Endothelial cell of umbilical vein (primary cell): Measurements from ENCODE around the gene CEP70. TPM values are rescaled to one million over a fixed set of nuclear protein-coding genes. Genes with fewer than 3 reads are reported as not detected.

Experiments used
- BruUV-seq: library from RNA; stranded (reverse); fragments of 400-500 nt; replicated peaks from 2 replicates; lab custom pipeline; 2021; lab: Mats Ljungman, UMichigan
- CTCF ChIA-PET: fragments of 300-600, 350-600 bp; sonication (Branson Sonifier 250); formaldehyde crosslinking; loops from one replicate; lab custom pipeline; 2021; ENCODE audit warnings: antibody characterized with exemption, inconsistent platforms; lab: Charles Lee
- POLR2A ChIA-PET: fragments of 300-600, 350-600 bp; sonication (Branson Sonifier 250); formaldehyde crosslinking; loops from one replicate; lab custom pipeline; 2021; ENCODE audit warnings: antibody characterized with exemption, inconsistent platforms; lab: Charles Lee
- DNase-seq: peaks from one replicate; pipeline ENCODE4 v3.0.0-alpha.2; 2011; ENCODE audit warnings: low read depth, low spot score
- FAIRE-seq: peaks from 2 replicates; lab custom pipeline; 2011; peaks lifted over from hg19 to GRCh38; lab: Jason Lieb, UNC
- H2AFZ ChIP-seq: 2 replicates; pipeline ENCODE4 v1.6.0; 2012; ENCODE audit warnings: low read depth, low read length, control low read depth, inconsistent platforms
- H3K27ac ChIP-seq: 2 replicates; pipeline ENCODE4 v1.5.1; 2011; ENCODE audit warnings: low read depth, mild to moderate bottlenecking, control low read depth, low read length, moderate library complexity; ENCODE audit not compliant: insufficient read depth
- H3K27me3 ChIP-seq, 2 experiments: 2 replicates each; pipeline versions ENCODE4 v1.6.0 to v1.6.1; 2011; ENCODE audit warnings: low read length in 2 of 2, mixed read lengths in 1 of 2; ENCODE audit not compliant: control insufficient read depth in 2 of 2, insufficient read depth in 2 of 2
- H3K36me3 ChIP-seq, 2 experiments: 2 replicates in 1 of 2; 3 replicates in 1 of 2; pipeline ENCODE4 v1.5.1; 2011; ENCODE audit warnings: low read length in 2 of 2, mild to moderate bottlenecking in 1 of 2, moderate library complexity in 1 of 2; ENCODE audit not compliant: control insufficient read depth in 2 of 2, insufficient read depth in 2 of 2; ENCODE audit errors: extremely low read depth in 1 of 2
- H3K4me1 ChIP-seq: 3 replicates; pipeline ENCODE4 v1.5.1; 2011; ENCODE audit warnings: mild to moderate bottlenecking, low read length; ENCODE audit not compliant: control insufficient read depth, insufficient read depth; ENCODE audit errors: extremely low read depth
- H3K4me2 ChIP-seq: 2 replicates; pipeline ENCODE4 v1.6.1; 2011; ENCODE audit warnings: low read length, control low read depth, mixed read lengths; ENCODE audit not compliant: insufficient read depth
- H3K4me3 ChIP-seq, 3 experiments: fragments of 200-600 bp in 1 of 3; sonication (generic), shearing (Covaris generic) in 1 of 3; replicated peaks in 1 of 3; 2 replicates each; pipeline ENCODE4 v1.5.1; 2011 to 2016; ENCODE audit warnings: control low read depth in 3 of 3, low read length in 3 of 3, mild to moderate bottlenecking in 2 of 3, inconsistent platforms in 1 of 3, low read depth in 1 of 3, moderate library complexity in 1 of 3; ENCODE audit not compliant: insufficient read depth in 1 of 3
- H3K79me2 ChIP-seq: 2 replicates; pipeline ENCODE4 v1.6.0; 2012; ENCODE audit warnings: low read length, inconsistent platforms; ENCODE audit not compliant: control insufficient read depth, insufficient read depth
- H3K9ac ChIP-seq: replicated peaks from 2 replicates; pipeline ENCODE3; 2011; ENCODE audit warnings: low read length, control low read depth; ENCODE audit not compliant: insufficient read depth; ENCODE audit errors: extremely low read depth
- H3K9me1 ChIP-seq: replicated peaks from 3 replicates; pipeline ENCODE4 v1.6.0; 2011; ENCODE audit warnings: mild to moderate bottlenecking, low read length; ENCODE audit not compliant: control insufficient read depth, insufficient read depth; ENCODE audit errors: extremely low read depth
- H3K9me3 ChIP-seq: replicated peaks from 2 replicates; pipeline ENCODE4 v1.5.1; 2012; ENCODE audit warnings: low read length, inconsistent platforms; ENCODE audit not compliant: control insufficient read depth, insufficient read depth
- H4K20me1 ChIP-seq: replicated peaks from 2 replicates; pipeline ENCODE3; 2011; ENCODE audit warnings: mild to moderate bottlenecking, low read length; ENCODE audit not compliant: control insufficient read depth, insufficient read depth; ENCODE audit errors: extremely low read depth
- CTCF ChIP-seq, 2 donors: IDR thresholded peaks; 1 replicate in 1 of 2; 2 replicates in 1 of 2; pipeline ENCODE4 v1.5.1; 2011; ENCODE audit warnings: low read length in 2 of 2, mild to moderate bottlenecking in 2 of 2, moderate library complexity in 2 of 2, control low read depth in 1 of 2, inconsistent platforms in 1 of 2, low read depth in 1 of 2; ENCODE audit not compliant: insufficient read depth in 1 of 2; ENCODE audit errors: extremely low read depth in 1 of 2
- EZH2 ChIP-seq: IDR thresholded peaks from 2 replicates; pipeline ENCODE4 v1.6.1; 2012; ENCODE audit warnings: borderline replicate concordance, low read depth, mild to moderate bottlenecking, moderate library complexity, low read length, inconsistent platforms; ENCODE audit not compliant: severe bottlenecking
- FOS ChIP-seq: IDR thresholded peaks from 2 replicates; pipeline ENCODE4 v1.6.1; 2011; ENCODE audit warnings: mild to moderate bottlenecking, low read length, moderate library complexity, borderline replicate concordance; ENCODE audit not compliant: insufficient read depth
- GATA2 ChIP-seq: IDR thresholded peaks from 2 replicates; pipeline ENCODE4 v1.7.0; 2011; ENCODE audit warnings: low read depth, mild to moderate bottlenecking, moderate library complexity, mixed read lengths, low read length; ENCODE audit not compliant: insufficient read length, insufficient read depth
- JUN ChIP-seq: IDR thresholded peaks from 2 replicates; pipeline ENCODE4 v1.6.1; 2011; ENCODE audit warnings: borderline replicate concordance, low read depth; ENCODE audit not compliant: insufficient read length, insufficient read depth
- MYC ChIP-seq: IDR thresholded peaks from one replicate; pipeline ENCODE4 v1.6.1; 2011; ENCODE audit warnings: mild to moderate bottlenecking, low read depth, low read length
- POLR2A ChIP-seq: IDR thresholded peaks from 2 replicates; pipeline ENCODE4 v1.6.1; 2012; ENCODE audit warnings: low read depth, mild to moderate bottlenecking, control low read depth, low read length
- POLR2AphosphoS5 ChIP-seq: IDR thresholded peaks from 2 replicates; pipeline ENCODE4 v1.6.1; 2012; ENCODE audit warnings: low read depth, mild to moderate bottlenecking, control low read depth, low read length, moderate library complexity; ENCODE audit not compliant: insufficient read depth
- dilution Hi-C: fragments of 300-500 bp; cut with MboI; formaldehyde crosslinking; loops from one replicate; pipeline ENCODE4 v1.15.0; 2019; ENCODE audit warnings: low sequenced_read_pairs; ENCODE audit not compliant: extremely low pct_ligation_motif_present
- intact Hi-C: fragments of 100-400 bp; cut with micrococcal nuclease; formaldehyde crosslinking; loops from one replicate; pipeline ENCODE4 v1.10.0; 2022
- polyA plus RNA-seq, 4 experiments: library from polyadenylated mRNA; depleted of rRNA in 3 of 4; stranded (reverse) in 3 of 4; unstranded in 1 of 4; fragments of >200 nt; gene quantifications; 2 replicates each; pipeline versions ENCODE4 v1.2.1 to v1.2.3, GENCODE V29; 2011 to 2012; ENCODE audit warnings: missing spikeins in 1 of 4
- total RNA-seq: library from RNA; stranded (reverse); gene quantifications from 2 replicates; pipeline ENCODE4 v1.2.3, GENCODE V29; 2021
- TF ChIP-seq, protein P1 (sequence below): IDR thresholded peaks from 2 replicates; pipeline ENCODE4 v1.6.1; 2011; ENCODE audit not compliant: insufficient read depth, insufficient read length

Gene CEP70
- total and polyA plus RNA-seq, 2 donors (not counting 3 experiments of a cell fraction or from before 2014, with no cell fraction given), result 2.1 to 16.9 TPM

DNA sequence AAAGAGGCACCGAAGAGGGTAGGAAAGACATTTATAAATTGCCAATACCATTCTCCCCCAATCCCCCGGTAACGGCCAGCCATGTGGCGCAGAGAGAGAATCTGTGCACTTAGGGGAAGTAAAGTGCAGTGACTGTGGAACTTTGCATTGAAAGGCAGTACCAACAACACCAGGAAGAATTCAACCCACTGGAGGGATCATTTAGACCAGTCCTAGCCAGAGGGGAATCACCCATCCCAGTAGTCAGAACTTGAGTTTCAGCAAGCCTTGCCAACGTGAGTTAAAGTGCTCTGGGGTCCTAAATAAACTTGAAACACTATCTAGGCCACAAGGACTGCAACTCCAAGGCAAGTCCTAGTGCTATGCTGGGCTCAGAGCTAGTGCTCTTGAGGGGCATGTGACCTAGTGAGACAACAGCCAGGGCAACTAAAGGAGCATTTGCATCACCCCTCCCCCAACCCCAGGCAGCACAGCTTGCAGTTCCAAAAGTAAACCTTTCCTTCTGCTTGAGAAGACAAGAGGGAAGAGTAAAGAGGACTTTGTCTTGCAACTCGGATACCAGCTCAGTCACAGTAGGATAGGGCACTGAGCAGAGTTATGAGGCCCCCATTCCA, 15.0 kb downstream of the CEP70 start:
- no peaks in the 10 kb centered on the region for H3K36me3 ChIP-seq
- no peak overlapping the region for H3K27ac ChIP-seq
- H3K4me1 ChIP-seq, result no peaks in the 10 kb centered on the region
- no peak for DNase-seq
- FAIRE-seq, result no peak
- ChIA-PET POLR2A (no interaction called here), CTCF (interaction anchor here (1.1 to 1.5 kb wide), 2 partner anchors 336 to 344 kb away, joined by 3 to 5 read pairs; no protein-coding TSS in a partner anchor)
- no TSS peak for BruUV-seq
- no peaks in the 10 kb centered on the region for H3K9me3 ChIP-seq
- H3K27me3 ChIP-seq, result no peaks in the 10 kb centered on the region
- dilution Hi-C loops, result no loop called here
- no peak overlapping the region for H3K4me3 ChIP-seq
- H4K20me1 ChIP-seq, result no peaks in the 10 kb centered on the region
- no peak overlapping the region for H2AFZ ChIP-seq
- H3K9me1 ChIP-seq, result no peaks in the 10 kb centered on the region
- intact Hi-C loops, result no loop called here
- H3K4me2 ChIP-seq, result no peak overlapping the region
- H3K79me2 ChIP-seq, result peaks cover 2% of the 10 kb centered on the region
- H3K9ac ChIP-seq, result no peak overlapping the region
- no peak for TF ChIP-seq POLR2AphosphoS5

DNA sequence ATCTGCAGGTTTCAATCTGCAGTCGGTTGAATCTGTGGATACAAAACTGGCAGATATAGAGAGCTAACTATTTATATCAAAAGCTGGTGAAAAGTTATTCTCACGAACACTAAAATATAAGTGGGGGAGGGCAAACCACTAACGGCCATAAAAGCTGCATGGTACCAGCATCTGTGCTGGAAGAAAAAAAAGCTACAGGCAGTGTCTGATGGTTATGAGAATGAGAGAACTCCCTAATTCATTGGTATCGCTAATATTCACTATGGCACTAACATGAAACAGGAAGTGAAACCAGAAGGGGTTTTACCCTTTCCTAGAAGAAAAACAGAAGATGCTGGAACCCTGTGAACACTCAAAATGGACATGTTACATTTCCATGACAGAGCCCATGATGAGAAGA, 15.9 kb downstream of the CEP70 start:
- FAIRE-seq, result no peak
- H3K9me3 ChIP-seq, result no peaks in the 10 kb centered on the region
- H3K27me3 ChIP-seq, result no peaks in the 10 kb centered on the region
- no peak overlapping the region for H3K4me2 ChIP-seq
- no peak overlapping the region for H3K9ac ChIP-seq
- peaks cover 2% of the 10 kb centered on the region for H3K79me2 ChIP-seq
- no peaks in the 10 kb centered on the region for H3K36me3 ChIP-seq
- TF ChIP-seq POLR2AphosphoS5, result no peak
- TF ChIP-seq, protein P1, sequence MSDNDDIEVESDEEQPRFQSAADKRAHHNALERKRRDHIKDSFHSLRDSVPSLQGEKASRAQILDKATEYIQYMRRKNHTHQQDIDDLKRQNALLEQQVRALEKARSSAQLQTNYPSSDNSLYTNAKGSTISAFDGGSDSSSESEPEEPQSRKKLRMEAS, result no peak
- no peak for TF ChIP-seq JUN
- no peak for TF ChIP-seq MYC
- no peak for TF ChIP-seq FOS
- TF ChIP-seq POLR2A, result no peak
- TF ChIP-seq GATA2, result no peak
- TF ChIP-seq CTCF (IDR thresholded peaks at IDR 0.05; ENCODE audit: extremely low read depth in 1 of 2, insufficient read depth in 1 of 2, low read depth in 1 of 2, low read length in 2 of 2), result no peak
- TF ChIP-seq EZH2, result no peak
- no TSS peak for BruUV-seq
- CTCF ChIA-PET, result no interaction called here
- DNase-seq, result no peak
- H3K9me1 ChIP-seq, result no peaks in the 10 kb centered on the region
- intact Hi-C loops, result no loop called here
- no peaks in the 10 kb centered on the region for H3K4me1 ChIP-seq
- no peaks in the 10 kb centered on the region for H4K20me1 ChIP-seq
- H3K4me3 ChIP-seq, result no peak overlapping the region
- H2AFZ ChIP-seq, result no peak overlapping the region
- no peak overlapping the region for H3K27ac ChIP-seq
- POLR2A ChIA-PET, result no interaction called here
- dilution Hi-C loops, result no loop called here
